Calu3 (cell line): ENCODE data around the gene HOXC10. TPM values are rescaled to one million over a fixed set of nuclear protein-coding genes. Genes with fewer than 3 reads are reported as not detected.

Experiments
- BruUV-seq: library from RNA; stranded (reverse); fragments of 400-500 nt; replicated peaks from 2 replicates; lab custom pipeline; 2021; lab: Mats Ljungman, UMichigan
- CTCF ChIA-PET: fragments of 300-600 bp; sonication (Branson Sonifier 250); formaldehyde crosslinking; loops from one replicate; lab custom pipeline; 2022; ENCODE audit warnings: antibody characterized with exemption; lab: Charles Lee
- DNase-seq: peaks from one replicate; pipeline ENCODE4 v3.0.0; 2022
- H3K27ac Mint-ChIP-seq: one replicate; pipeline ENCODE4 v1.8.0; 2022; ENCODE audit warnings: mixed read lengths; ENCODE audit not compliant: unreplicated experiment
- H3K27me3 Mint-ChIP-seq: one replicate; pipeline ENCODE4 v1.8.0; 2022; ENCODE audit warnings: mixed read lengths; ENCODE audit not compliant: unreplicated experiment
- H3K36me3 Mint-ChIP-seq: one replicate; pipeline ENCODE4 v1.8.0; 2022; ENCODE audit warnings: mild to moderate bottlenecking, moderate library complexity, mixed read lengths; ENCODE audit not compliant: insufficient read depth, unreplicated experiment
- H3K4me1 Mint-ChIP-seq: one replicate; pipeline ENCODE4 v1.8.0; 2022; ENCODE audit warnings: mild to moderate bottlenecking, low read depth, mixed read lengths; ENCODE audit not compliant: unreplicated experiment
- H3K4me3 Mint-ChIP-seq: one replicate; pipeline ENCODE4 v1.8.0; 2022; ENCODE audit warnings: mild to moderate bottlenecking, low read depth, moderate library complexity, mixed read lengths; ENCODE audit not compliant: unreplicated experiment
- H3K9me3 Mint-ChIP-seq: one replicate; pipeline ENCODE4 v1.8.0; 2022; ENCODE audit warnings: low read depth, mixed read lengths; ENCODE audit not compliant: unreplicated experiment
- intact Hi-C: fragments of 100-400 bp; cut with micrococcal nuclease; formaldehyde crosslinking; loops from one replicate; pipeline ENCODE4 v1.10.0; 2022; ENCODE audit not compliant: unreplicated experiment
- total RNA-seq: library from RNA; stranded (reverse); gene quantifications from 2 replicates; pipeline ENCODE4 v1.2.3, GENCODE V29; 2022
- TF ChIP-seq, protein P1 (sequence below): fragments of 200-600 bp; IDR thresholded peaks from one replicate; pipeline ENCODE4 v1.8.0; 2022; ENCODE audit warnings: antibody characterized with exemption; ENCODE audit not compliant: unreplicated experiment

The HOXC10 gene
- total RNA-seq, 1 experiment from 2014 or later: 0.71 TPM

DNA sequence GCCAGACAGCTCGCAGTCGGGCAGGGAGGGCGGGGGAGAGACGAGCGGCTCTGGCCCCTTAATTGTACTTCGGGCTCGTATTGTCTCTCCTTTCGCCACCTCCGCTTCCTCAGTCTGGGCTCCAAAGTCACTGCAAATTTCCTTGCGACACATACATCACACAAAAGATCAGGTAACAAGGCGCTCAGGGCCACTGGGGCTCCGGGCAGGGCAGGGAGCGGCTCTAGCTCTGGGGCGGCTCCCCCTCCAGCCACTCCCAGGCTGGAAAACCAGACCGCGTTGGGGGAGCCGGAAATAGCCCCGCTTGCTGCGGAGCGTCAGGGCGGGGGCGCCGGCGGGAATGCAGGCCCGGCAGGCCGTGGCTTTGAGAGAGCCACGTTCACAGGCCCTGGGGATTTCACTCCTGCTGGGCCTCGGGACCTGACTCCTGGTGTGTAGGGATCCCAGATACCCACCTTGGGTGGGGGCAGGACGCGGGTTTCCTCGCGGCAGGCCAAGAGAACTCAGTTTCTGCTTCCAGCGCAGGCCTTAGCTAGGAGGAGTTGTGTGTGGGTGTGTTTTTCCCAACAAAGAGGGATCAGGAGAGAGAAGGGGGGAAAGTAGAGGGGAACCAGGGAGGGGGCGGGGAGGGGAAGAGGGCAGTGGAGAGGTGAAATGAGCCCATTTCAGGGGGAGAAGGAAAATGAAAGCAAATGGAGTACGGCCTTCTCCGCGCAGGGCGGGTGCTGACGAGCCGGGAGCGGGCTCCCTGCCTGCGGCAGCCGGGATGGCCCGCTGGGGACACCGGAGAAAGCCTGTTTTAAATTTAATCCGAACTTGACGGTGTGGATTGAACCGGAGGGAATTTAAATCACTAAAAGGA is 10.7 kb downstream of the HOXC10 start:
- H3K9me3 Mint-ChIP-seq: no peaks in the 10 kb centered on the region
- intact Hi-C loops: no loop called here
- CTCF ChIA-PET: interaction anchor here (0.6 to 0.7 kb wide), 4 partner anchors 13 to 384 kb away, joined by 3 to 6 read pairs (median 6); partner anchors contain the start of genes HOXC8 and SMUG1
- DNase-seq: peak; percentile 79
- peaks cover 31% of the 10 kb centered on the region for H3K4me1 Mint-ChIP-seq
- BruUV-seq: no TSS peak
- H3K36me3 Mint-ChIP-seq: peaks cover 26% of the 10 kb centered on the region
- peak overlapping the region; percentile 64 for H3K4me3 Mint-ChIP-seq
- TF ChIP-seq, protein P1, sequence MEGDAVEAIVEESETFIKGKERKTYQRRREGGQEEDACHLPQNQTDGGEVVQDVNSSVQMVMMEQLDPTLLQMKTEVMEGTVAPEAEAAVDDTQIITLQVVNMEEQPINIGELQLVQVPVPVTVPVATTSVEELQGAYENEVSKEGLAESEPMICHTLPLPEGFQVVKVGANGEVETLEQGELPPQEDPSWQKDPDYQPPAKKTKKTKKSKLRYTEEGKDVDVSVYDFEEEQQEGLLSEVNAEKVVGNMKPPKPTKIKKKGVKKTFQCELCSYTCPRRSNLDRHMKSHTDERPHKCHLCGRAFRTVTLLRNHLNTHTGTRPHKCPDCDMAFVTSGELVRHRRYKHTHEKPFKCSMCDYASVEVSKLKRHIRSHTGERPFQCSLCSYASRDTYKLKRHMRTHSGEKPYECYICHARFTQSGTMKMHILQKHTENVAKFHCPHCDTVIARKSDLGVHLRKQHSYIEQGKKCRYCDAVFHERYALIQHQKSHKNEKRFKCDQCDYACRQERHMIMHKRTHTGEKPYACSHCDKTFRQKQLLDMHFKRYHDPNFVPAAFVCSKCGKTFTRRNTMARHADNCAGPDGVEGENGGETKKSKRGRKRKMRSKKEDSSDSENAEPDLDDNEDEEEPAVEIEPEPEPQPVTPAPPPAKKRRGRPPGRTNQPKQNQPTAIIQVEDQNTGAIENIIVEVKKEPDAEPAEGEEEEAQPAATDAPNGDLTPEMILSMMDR: no peak
- peak overlapping the region; percentile 59 for H3K27ac Mint-ChIP-seq
- peaks cover 89% of the 10 kb centered on the region for H3K27me3 Mint-ChIP-seq

DNA sequence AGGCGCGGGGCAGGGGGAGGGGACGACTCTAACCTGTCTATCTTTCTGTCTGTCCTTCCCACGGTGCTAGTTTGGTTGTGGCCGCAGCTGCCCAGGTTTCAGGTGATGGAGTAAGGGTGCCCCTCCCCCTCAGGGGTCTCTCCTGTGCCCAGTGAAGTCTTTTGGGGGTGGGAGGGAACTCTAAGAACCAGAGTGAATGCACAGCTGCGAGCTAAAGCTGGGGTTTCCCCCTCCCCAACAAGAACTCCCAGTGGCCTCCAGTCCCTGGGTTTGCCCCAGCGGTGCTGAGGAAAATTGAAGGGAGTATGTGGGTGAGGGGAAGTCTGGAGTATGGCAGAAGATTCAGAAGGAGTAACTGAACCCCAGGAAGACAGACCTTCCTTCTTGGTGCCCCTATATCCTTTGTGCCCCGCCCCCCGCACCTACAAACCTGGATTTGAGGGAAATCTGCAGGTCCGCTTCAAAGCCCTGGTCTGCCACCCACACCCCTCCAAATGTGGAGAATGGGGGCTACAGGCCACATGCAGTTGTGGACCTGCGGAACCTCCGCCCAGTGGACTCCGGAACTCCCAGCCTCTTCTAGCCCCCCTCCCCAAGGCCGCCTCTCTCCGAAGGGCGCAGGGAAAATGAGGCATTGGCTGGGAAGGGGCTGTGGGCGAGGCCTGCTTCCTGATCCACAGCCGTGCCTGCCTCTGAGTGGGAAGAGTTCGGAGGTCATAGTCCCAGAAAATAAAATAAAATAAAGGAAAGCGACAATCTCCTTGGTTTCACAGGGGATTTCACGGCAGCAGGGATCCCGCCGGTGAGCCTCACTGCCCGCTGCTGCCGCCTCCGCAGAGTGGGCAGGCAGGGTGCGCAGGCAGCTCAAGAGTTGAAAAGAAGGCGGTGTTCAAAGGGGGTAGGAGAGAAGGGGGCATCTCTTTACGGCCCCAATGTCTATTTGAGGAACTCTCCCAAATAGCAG is 11.6 kb downstream of the HOXC10 start:
- TF ChIP-seq, protein P1: no peak
- TSS peak; percentile 48 for BruUV-seq
- Mint-ChIP-seq H3K36me3 (peaks cover 27% of the 10 kb centered on the region), H3K27ac (peak overlapping the region; percentile 59), H3K27me3 (peaks cover 89% of the 10 kb centered on the region), H3K4me1 (peaks cover 31% of the 10 kb centered on the region), H3K9me3 (no peaks in the 10 kb centered on the region), H3K4me3 (peak overlapping the region; percentile 64)
- CTCF ChIA-PET: interaction anchor here (1.2 kb wide), 1 partner anchor 12 kb away, joined by 3 read pairs; the partner anchor contains the start of gene HOXC10
- intact Hi-C loops: no loop called here
- DNase-seq: no peak

DNA sequence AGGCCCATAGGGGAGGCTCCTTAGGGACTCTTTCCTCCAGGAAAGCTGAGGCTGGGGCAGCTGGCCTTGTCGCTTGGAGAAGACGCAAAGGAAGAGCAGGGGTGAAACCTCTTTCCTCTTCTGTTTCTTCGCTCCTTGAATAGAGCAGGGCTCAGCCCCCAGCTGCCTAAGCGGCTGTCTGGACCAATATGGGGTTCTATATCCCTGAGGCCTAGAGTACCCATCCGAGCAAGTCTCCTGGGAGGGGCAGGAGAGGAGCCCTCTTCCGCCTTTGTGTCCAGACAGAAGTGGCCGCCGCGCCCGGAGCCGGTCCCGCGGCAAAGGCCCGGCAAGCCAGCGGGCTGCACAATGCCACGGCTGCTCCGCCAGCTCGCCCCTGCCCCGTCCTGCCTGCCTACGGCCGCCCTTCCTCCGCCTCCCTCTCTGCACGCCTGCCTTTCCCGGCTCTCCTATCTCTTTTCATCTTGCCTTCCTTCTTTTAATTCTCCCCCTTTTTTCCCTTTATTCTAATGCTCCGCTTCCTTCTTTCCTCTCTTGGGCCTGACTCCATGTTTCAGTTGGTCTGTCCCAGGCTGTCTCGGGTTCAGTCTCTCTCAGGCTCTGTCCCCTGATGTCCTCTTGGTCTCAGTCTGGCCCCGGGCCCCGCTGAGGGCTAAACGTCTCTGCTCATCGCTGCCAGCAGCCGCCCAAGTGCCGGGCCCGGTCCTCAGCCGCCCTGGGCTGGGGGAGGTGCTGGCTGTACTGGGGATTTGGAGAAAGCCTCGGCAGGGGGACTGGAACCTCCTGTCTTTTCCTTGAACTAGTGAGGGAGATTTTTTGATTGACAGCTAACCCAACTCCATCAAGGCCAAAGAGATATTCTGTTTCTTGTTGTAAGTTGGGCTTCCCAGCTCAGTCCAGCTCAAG is 12.5 kb downstream of the HOXC10 start:
- H3K27ac Mint-ChIP-seq: no peak overlapping the region
- intact Hi-C loops: no loop called here
- no peaks in the 10 kb centered on the region for H3K9me3 Mint-ChIP-seq
- H3K4me1 Mint-ChIP-seq: peaks cover 31% of the 10 kb centered on the region
- CTCF ChIA-PET: interaction anchor here (1.2 kb wide), 1 partner anchor 13 kb away, joined by 3 read pairs; the partner anchor contains the start of gene HOXC10
- peaks cover 27% of the 10 kb centered on the region for H3K36me3 Mint-ChIP-seq
- peaks cover 89% of the 10 kb centered on the region for H3K27me3 Mint-ChIP-seq
- TF ChIP-seq, protein P1: no peak
- no peak for DNase-seq
- H3K4me3 Mint-ChIP-seq: no peak overlapping the region
- no TSS peak for BruUV-seq
